NCI-H1694 treated with DMSO at 0.1 percent for 48 hours (cell line): ENCODE measurements around the gene KDM5A.
A peak's percentile ranks its signal among the peaks of the same experiment; 100 is the strongest.
"Not testable (repeated sequence)": the region's sequence is repeated elsewhere in the genome, so short reads cannot be mapped to it uniquely, and the experiment has no call there.

ENCODE experiments used
- DNase-seq: peaks from one replicate; lab custom pipeline; 2025; lab: John Stamatoyannopoulos, UW

Gene KDM5A

DNA sequence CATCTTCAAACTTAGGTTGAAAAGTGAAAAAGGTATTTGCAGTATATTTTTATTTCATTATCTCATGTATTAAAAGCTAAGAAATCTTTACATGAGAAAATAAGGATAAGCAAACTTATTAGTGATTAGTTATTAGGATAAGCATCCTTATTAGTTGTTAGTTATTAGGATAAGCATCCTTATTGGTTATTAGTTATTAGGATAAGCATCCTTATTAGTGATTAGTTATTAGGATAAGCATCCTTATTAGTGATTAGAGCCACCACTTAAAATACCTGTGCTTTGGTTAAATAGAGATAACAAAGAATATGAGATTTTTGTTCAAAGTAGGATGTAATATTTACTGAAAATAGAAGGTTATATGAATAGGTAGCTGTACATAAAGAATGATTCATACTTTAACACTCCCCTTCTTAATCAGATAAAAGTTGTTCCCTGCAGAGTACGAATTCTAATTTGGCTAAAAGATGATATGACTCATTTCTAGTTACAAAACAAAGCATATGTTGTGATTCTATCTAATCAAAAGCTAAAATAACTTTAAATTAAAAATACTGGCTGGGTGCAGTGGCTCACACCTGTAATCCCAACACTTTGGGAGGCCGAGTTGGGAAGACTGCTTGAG, 56.4 kb downstream of the KDM5A start:
- DNase-seq: no peak

DNA sequence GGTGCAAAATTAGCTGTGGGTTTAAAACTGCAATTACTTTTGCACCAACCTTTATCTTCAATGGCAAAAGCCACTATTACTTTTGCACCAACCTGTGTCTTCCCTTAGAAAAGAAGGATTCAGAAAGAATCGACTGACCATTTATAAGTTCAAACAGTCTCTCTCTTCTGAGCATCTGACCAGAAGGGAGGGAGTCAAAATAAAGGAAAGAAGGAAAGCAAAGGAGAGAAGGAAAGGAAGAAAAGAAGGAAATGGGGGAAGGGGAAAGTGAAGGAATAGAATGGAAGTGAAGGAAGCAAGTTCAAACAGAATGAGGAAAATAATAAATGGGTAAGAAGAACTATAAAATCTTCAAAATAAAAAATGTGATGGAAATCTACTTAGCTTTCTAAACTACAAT, 57.8 kb downstream of the KDM5A start:
- DNase-seq: no peak

DNA sequence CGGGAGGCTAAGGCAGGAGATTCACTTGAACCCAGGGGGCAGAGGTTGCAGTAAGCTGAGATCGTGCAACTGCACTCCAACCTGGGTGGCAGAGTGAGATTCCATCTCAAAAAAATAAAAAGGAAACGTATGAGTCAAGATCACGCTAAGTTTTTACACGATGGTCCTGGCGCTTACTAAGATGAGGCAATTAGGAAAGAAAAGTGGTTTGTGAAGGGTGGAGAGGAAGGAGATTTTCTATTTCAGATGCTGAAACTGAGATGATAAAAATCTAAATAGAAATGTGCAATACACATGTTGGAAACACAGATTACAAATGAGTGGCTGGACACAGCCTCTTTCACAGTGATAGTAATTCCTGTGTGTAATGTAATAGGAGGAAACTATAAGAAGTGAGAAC, 63.2 kb downstream of the KDM5A start:
- no peak for DNase-seq

DNA sequence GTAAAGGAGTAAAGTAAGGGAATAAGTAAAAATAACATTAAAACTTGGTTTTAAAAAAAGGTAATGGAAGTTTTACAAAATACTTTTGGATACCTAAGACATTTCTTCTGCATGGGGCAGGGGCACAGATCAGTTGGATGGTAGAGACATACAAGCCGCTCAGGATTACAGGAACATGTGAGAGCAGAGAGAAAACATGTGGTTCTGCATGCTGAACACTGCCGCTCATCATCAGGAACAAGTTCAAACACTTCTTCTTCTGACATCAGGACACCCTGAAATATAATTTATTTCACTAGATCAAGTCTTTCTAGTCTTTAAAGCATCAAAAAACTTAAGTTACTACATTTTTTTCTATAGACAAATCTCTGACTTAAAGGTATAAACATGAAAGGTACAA, 65.6 kb downstream of the KDM5A start:
- DNase-seq: no peak

DNA sequence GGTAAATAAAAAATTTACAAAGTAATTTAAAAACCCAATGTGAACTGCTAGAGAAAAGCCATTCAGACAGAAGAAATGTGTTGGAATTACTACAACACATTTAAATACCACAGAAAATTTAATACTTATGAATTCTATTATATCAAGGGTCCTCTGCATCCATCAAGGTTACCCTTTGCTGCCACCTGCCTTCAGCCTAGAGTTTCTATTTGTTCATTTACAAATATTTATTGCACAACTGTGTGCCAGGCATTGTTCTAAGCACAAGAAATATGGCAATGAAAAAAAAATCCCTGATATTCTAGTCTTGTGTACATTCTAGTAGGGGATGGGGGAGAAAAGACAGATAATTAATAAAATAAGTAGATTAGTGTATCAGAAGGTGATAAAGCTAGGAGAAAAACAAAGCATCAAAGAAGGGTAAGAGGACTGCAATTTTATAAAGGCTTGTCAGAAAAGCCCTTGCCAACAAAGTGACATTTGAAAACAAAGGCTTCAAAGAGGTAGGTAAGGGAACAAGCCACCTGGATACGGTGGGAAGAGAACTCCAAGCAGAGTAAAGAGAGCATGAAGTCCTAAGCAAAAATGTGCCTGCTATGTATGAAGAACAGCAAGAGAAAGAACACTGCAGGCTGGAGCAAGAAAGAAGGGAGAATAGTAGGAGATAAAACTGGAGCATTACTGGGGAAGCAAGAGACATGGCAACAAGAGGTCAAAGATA, 67.4 kb downstream of the KDM5A start:
- DNase-seq: peak; percentile 3

DNA sequence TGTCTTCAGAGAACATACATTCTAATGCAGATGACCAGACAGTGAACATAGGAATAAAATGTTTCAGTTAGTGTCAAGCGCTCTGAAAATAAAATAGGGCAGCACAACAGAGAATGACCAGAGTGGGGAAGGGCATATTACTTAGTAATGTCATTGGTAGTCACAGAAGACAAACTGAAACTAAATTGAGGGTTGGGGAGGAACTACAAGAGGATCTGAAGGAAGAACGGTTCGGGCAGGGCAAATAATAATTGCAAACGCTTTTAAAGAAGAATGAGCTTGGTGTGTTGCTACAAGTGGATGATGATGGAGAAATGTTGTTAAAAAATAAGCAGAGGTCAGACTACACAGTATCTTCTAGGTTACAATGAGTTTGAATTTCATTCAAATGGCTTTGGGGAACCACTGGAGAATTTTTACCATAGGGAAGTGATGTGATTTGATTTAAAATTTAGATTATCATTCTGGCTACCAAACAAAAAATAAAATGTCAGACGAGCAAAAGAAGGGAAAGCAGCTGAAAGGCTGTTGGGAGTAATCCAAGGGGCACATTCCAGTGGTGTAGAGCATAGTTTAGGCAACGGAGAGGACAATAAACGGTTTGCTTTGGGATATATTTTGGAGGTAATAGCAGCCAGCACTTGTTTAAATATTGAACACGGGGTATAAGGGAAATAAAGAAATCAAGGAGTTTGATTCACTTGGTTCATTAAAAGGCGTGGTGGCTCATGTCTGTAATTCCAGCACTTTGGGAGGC, 70.2 kb downstream of the KDM5A start:
- DNase-seq: no peak

DNA sequence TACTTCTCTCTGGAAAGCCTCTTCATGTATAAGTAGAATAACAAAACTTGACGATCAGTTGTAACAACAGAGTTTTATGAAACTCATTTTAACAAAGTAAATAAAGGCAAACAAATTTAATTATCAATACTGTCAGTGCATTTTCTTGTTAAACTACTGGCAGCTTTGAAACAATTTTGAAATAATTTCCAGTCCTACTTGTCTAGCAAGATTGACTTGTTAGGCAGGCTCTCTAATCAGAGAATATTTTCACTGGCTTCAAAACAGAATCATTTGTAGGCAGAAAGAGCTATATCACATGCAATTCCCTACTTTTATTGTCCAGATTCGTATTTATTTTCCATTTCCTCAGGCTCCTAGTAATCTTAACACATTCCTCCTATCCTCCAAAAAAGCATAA, 80.6 kb downstream of the KDM5A start:
- DNase-seq: no peak

DNA sequence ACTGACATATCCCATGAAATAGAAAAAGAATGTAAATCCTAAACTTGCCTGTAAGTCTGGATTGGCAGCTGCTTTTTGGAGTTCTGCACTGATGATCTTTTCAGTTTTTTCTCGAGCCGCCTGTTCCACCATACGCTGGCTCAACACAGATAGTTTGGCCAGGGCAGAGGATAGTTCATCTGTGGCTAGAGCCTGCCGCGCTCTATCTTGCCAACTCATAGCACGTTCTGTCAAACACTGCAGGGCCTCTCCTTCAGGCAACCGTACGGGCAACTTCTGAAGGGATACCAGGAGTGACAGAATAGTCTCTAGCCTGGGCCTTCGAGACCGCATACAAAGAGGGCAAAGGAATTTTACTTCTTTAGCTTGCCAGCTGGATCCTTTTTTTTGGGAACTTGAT, 81.7 kb downstream of the KDM5A start:
- no peak for DNase-seq

DNA sequence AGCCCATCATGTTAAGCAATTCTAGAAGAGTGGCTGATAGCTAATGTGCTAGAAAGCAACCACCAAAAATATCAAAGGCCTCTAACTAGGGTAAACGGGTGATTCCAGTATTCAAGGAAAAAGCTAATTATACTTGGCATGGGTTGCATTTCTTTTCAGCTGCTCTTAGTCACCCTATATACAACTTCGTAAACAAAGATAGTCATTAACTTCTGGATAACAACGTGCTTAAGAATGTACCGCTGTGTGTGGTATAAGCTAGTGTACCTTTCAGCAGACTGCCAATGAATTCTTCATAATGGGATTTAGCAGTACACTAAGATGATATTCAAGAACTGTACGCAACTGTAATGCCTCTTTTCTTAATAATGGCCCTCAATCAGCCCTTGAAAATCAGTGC, 84.3 kb downstream of the KDM5A start:
- DNase-seq: no peak

DNA sequence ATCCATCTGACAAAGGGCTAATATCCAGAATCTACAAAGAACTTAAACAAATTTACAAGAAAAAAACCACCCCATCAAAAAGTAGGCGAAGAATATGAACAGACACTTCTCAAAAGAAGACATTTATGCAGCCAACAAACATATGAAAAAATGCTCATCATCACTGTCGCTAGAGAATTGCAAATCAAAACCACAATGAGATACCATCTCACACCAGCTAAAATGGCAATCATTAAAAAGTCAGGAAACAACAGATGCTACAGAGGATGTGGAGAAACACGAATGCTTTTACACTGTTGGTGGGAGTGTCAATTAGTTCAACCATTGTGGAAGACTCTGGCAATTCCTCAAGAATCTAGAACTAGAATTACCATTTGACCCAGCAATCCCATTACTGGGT, 86.4 kb downstream of the KDM5A start:
- not testable (repeated sequence) for DNase-seq

DNA sequence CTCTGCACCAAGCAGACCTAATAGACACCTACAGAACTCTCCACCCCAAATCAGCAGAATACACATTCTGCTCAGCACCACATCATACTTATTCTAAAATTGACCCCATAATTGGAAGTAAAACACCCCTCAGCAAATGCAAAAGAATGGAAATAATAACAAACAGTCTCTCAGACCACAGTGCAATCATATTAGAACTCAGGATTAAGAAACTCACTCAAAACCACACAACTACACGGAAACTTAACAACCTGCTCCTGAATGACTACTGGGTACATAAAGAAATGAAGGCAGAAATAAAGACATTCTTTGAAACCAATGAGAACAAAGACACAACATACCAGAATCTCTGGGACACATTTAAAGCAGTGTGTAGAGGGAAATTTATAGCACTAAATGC, 89.0 kb downstream of the KDM5A start:
- DNase-seq: not testable (repeated sequence)

DNA sequence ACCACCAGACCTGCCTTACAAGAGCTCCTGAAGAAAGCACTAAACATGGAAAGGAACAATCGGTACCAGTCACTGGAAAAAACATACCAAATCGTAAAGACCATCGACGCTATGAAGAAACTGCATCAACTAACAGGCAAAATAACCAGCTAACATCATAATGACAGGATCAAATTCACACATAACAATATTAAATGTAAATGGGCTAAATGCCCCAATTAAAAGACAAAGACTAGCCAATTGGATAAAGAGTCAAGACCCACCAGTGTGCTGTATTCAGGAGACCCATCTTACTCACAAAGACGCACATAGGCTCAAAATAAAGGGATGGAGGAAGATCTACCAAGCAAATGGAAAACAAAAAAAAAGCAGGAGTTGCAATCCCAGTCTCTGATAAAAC, 89.6 kb downstream of the KDM5A start:
- DNase-seq: not testable (repeated sequence)

DNA sequence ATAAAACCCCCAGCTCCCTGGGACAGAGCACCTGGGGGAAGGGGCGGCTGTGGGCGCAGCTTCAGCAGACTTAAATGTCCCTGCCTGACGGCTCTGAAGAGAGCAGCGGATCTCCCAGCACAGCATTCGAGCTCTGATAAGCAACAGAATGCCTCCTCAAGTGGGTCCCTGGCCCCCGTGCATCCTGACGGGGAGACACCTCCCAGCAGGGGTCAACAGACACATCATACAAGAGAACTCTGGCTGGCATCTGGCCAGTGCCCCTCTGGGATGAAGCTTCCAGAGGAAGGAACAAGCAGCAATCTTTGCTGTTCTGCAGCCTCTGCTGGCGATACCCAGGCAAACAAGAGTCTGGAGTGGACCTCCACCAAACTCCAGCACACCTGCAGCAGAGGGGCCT, 91.1 kb downstream of the KDM5A start:
- DNase-seq: not testable (repeated sequence)

DNA sequence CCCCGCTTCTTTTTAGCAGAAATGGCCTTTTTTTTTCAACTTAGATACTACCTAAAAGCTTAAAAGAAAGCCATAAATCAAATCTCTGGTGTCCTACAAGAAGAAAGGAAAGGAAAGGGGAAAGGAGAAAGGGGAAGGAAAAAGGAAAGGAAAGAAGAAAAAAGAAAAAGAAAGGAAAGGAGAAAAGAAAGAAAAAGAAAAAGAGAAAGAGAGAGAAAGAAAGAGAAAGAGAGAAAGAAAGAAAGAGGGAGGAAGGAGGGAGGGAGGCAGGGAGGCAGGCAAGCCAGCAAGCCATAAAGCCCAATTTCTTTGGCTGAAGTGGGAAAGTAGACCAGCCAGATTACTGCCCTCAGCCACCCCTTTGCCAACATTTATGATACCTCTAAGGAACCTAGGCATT, 94.0 kb downstream of the KDM5A start:
- DNase-seq: no peak

DNA sequence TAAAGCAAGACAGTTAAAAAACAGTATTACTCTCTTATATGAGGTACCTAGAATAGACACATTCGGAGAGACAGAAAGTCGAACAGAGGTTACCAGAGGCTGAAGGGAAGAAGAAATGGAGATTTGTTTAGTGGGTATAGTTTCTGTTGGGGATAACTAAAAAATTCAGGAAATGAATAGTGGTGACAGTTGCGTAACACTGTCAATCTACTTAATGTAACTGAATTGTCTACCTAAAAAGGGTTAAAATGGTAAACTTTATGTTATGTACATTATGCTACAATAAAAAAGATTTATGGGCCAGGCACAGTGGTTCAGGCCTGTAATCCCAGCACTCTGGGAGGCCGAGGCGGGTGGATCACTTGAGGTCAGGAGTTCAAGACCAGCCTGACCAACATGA, 95.9 kb downstream of the KDM5A start:
- DNase-seq: no peak

DNA sequence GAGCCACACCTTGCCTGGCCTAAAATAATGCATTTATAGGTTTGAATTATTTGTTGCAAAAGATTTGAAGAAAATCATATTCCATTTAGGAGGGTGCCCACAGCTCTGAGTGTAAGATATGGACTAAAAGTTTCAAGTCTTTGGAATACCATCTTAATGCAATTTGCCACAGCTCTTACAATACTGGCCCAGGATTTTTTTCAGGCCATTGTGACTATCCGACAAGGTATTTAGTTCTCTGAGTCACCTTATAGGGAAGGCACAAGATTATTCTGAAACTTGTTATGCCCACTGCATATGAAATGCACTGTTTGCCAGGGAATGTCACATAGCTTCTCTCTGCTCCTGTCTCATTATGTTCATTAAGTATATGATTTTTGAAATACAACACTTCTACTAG, 96.9 kb downstream of the KDM5A start:
- DNase-seq: no peak

DNA sequence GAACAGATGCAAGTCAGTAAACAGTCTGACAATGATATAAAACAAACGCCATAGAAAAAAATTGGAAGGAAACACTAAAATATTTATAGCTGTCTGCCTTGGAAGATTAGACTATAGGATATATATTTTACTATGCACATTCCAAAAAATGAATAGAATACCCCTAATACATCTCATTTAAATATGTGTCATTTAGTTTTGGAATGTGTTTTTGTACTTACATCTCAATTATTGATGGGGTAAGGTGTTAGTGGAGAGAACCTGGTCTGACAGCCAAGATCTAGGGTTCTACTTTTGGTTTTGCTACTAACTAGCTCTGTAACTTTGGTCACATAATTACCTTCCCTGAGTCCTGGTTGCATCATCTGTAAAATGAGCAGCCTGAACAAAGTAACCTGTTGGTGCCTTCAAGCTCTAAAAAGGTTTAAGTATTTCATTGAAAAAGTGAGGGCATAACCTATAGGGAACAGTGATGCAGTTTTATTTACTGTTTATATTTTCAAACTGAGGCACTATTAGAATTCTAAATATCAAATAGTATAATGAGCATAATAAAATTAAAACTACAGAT, 97.9 kb downstream of the KDM5A start:
- no peak for DNase-seq

DNA sequence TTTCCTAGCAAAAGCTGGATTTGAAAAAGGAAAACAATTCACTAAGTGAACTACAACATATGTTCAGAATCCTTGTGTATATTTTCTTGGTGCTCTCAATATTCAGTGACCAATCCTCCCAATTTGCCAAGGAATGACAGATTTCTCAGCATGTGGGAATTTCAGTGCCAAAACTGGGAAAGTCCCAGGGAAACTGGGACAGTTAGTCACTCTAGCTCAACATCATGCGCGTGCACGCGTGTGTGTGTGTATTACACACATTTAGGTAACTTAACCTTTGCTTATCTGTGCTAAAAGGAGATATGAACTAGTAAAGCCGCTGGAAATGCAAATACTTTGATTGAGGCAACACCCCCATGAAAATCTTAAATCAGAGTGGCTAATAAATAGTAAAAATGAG, 100.4 kb downstream of the KDM5A start:
- DNase-seq: no peak

DNA sequence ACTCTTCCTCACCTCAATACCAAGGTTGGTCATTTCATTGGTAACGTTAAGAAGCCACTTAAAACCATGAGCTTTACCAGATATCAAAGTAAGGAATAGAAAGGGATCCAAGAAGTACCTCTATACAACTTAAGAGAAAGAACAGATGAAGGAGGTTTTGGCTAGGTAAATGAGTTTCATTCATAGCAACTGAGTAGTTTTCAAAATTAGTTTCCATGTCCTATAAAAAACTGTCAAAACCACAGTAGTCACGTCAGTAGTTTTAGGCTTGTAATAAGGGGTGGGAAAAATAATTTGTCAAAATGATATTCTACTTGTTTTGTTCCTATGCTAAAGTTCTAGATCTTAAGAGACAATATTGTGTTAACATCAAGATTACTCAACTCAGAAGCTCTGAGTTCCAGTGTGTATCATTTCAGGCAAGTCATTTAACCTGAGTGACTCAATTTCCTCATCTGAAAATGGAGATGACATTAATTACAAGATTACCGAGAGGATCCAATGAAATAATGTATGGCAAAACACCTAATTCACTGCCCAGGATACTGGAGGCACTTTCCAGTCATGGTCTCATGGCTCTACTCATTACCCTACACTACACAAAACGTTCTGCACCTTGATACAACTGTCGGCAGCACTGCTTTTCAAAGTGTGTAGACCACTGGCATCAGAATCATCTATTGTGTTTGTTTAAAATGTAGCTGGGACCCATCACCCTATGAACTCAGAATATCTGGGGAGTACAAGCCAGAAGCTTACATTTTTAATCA, 102.4 kb downstream of the KDM5A start:
- DNase-seq: no peak

DNA sequence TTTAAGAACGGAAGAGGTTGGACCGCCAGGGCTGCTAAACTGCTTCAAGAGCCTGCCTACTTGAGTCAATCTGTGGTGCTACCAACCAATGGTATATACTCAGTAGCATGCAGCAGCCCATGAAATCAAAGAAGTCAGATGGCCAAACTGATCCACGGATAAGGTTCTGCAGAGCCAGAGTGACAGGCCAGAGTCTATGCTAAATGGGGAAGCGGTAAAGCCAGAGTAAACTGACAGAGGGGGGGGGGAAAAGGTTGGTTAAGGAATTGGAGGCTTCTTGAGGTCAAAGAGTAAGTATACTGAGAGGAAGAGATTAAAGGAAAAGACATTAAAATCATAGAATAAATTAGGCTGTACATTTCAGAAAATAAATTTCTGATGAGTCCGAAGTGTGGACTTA, 111.1 kb downstream of the KDM5A start:
- DNase-seq: no peak

DNA sequence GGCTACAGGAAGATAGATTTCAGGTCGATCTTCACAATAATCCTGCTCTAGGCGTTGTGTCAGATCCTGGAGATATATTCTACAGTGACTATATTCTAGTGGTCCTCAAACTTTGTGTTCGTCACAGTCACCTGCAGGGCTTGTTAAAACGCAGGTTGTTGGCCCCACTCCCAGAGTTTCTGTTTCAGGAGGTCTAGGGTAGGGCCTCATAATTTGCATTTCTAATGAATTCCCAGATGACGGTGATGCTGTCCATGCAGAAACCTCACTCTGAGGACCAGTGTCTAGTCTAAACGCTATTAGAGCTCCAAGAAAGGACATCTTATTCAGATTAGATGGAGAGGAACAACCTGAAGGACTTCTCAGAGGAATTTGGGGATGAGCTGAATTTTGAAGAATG, 113.3 kb downstream of the KDM5A start:
- DNase-seq: no peak

DNA sequence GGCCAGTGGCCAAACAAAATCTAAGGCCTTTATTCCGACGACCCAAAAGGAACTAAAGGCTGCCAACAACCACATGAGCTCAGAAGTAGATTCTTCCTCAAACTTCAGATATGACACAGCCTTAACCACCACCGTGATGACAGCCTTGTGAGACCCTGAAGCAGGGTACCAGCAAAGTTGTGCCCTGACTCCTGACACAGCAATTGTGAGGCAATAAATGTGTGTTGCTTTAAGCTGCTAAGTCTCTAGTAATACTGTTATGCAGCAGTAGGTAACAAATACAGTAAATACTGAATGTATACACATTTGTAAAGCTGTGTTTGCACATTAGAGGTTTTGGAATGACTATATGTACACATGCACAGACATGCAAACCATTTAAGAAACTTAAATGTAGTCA, 115.7 kb downstream of the KDM5A start:
- no peak for DNase-seq
